HG03520 (cell line): Measurements from ENCODE around the gene TRAF1.

Experiments
- ATAC-seq: cut with Tn5 transposase; IDR thresholded peaks from one replicate; pipeline ENCODE4 v1.9.1; 2021; ENCODE audit warnings: mild to moderate bottlenecking, moderate library complexity; ENCODE audit not compliant: unreplicated experiment

The TRAF1 gene

GRCh38 chr9:120873512-120873911 lies 53.1 kb downstream of the TRAF1 start:
- no peak for ATAC-seq

GRCh38 chr9:120872791-120873502 lies 53.6 kb downstream of the TRAF1 start:
- ATAC-seq = no peak

- no peak for ATAC-seq
These were observed 56.4 kb downstream of the TRAF1 start for GRCh38 chr9:120870206-120870605.

- no peak for ATAC-seq
These were observed 56.9 kb downstream of the TRAF1 start for GRCh38 chr9:120869726-120870125.

GRCh38 chr9:120869360-120869687 lies 57.3 kb downstream of the TRAF1 start:
- ATAC-seq = no peak

- peak; percentile 87 for ATAC-seq
These were observed 57.8 kb downstream of the TRAF1 start for GRCh38 chr9:120868676-120869359.

GRCh38 chr9:120868339-120868675 lies 58.3 kb downstream of the TRAF1 start:
- peak; percentile 7 for ATAC-seq

- ATAC-seq = no peak
These were observed 58.8 kb downstream of the TRAF1 start for GRCh38 chr9:120867676-120868338.

GRCh38 chr9:120866651-120867050 lies 59.9 kb downstream of the TRAF1 start:
- ATAC-seq = no peak

- ATAC-seq = no peak
These were observed 60.8 kb downstream of the TRAF1 start for GRCh38 chr9:120865809-120866208.

- ATAC-seq = no peak
These were observed 61.4 kb downstream of the TRAF1 start for GRCh38 chr9:120865176-120865575.

- ATAC-seq = no peak
These were observed 61.9 kb downstream of the TRAF1 start for GRCh38 chr9:120864719-120865118.

GRCh38 chr9:120863833-120864232 lies 62.8 kb downstream of the TRAF1 start:
- no peak for ATAC-seq

- no peak for ATAC-seq
These were observed 64.1 kb downstream of the TRAF1 start for GRCh38 chr9:120862452-120862851.

GRCh38 chr9:120861935-120862334 lies 64.7 kb downstream of the TRAF1 start:
- ATAC-seq = no peak

GRCh38 chr9:120860083-120860482 lies 66.5 kb downstream of the TRAF1 start:
- no peak for ATAC-seq

GRCh38 chr9:120859361-120859760 lies 67.2 kb downstream of the TRAF1 start:
- no peak for ATAC-seq

GRCh38 chr9:120857902-120858301 lies 68.7 kb downstream of the TRAF1 start:
- ATAC-seq = no peak

GRCh38 chr9:120857481-120857880 lies 69.1 kb downstream of the TRAF1 start:
- ATAC-seq = no peak

- no peak for ATAC-seq
These were observed 69.9 kb downstream of the TRAF1 start for GRCh38 chr9:120856700-120857099.

- ATAC-seq = no peak
These were observed 70.5 kb downstream of the TRAF1 start for GRCh38 chr9:120855827-120856670.
